ENCODE measurements around the gene SPAAR. TPM values are rescaled to one million over a fixed set of nuclear protein-coding genes. Genes with fewer than 3 reads are reported as not detected.

The SPAAR gene
- not detected for total RNA-seq
- total RNA-seq (2013) = not detected

GRCh38 chr9:35909274-35909673 lies at the start of gene SPAAR:
Gene SPAAR, plus strand, starts transcription at chr9:35909490. Its CDS starts 974 bp downstream, at chr9:35910464.
- Mint-ChIP-seq H3K27ac (no peak within 1 kb of the TSS), H3K4me3 (no peak within 1 kb of the TSS), H3K36me3 (no peaks in the 10 kb centered on the region), H3K27me3 (ENCODE audit: low read depth in 2 of 2) (no peaks in the 10 kb centered on the region), H3K4me1 (peaks cover 0 to 12% of the 10 kb centered on the region in 2 donors), H3K9me3 (no peaks in the 10 kb centered on the region)
- no peaks in the 10 kb centered on the region for H3K9me3 ChIP-seq (ENCODE audit: control insufficient read depth, insufficient read depth, low read length)
- no peak for ATAC-seq
- intact Hi-C loops (cut with micrococcal nuclease) = no loop called here
- WGBS (ENCODE audit: insufficient coverage) = 87% methylated on average over 11 of the region's 11 CpGs
- DNase-seq = no peak
- H3K27ac ChIP-seq (ENCODE audit: low read length) = no peak within 1 kb of the TSS
- H3K4me3 ChIP-seq (ENCODE audit: low read length) = no peak within 1 kb of the TSS
- no peaks in the 10 kb centered on the region for H3K27me3 ChIP-seq (ENCODE audit: control insufficient read depth, insufficient read depth, low read length)
- H3K4me1 ChIP-seq (ENCODE audit: control insufficient read depth, insufficient read depth, low read length) = peaks cover 30% of the 10 kb centered on the region
- H3K36me3 ChIP-seq (ENCODE audit: control insufficient read depth, insufficient read depth, low read length) = no peaks in the 10 kb centered on the region
- no peak for TF ChIP-seq CTCF (IDR thresholded peaks at IDR 0.05)

GRCh38 chr9:35859990-35860339 lies 49.3 kb upstream of the SPAAR start:
- H3K4me3 ChIP-seq (ENCODE audit: low read length) = no peak overlapping the region
- 63% methylated on average over 2 of the region's 3 CpGs for WGBS (ENCODE audit: insufficient coverage)
- peaks cover 7 to 14% of the 10 kb centered on the region in 2 donors for H3K4me1 Mint-ChIP-seq
- intact Hi-C loops (cut with micrococcal nuclease) = no loop called here
- H3K36me3 Mint-ChIP-seq = no peaks in the 10 kb centered on the region
- H3K27me3 Mint-ChIP-seq (ENCODE audit: low read depth in 2 of 2) = peaks cover 19 to 23% of the 10 kb centered on the region in 2 donors
- no peaks in the 10 kb centered on the region for H3K4me1 ChIP-seq (ENCODE audit: control insufficient read depth, insufficient read depth, low read length)
- H3K9me3 Mint-ChIP-seq = no peaks in the 10 kb centered on the region
- H3K4me3 Mint-ChIP-seq = no peak overlapping the region
- peaks cover 2% of the 10 kb centered on the region for H3K27me3 ChIP-seq (ENCODE audit: control insufficient read depth, insufficient read depth, low read length)
- no peak overlapping the region for H3K27ac Mint-ChIP-seq
- no peaks in the 10 kb centered on the region for H3K36me3 ChIP-seq (ENCODE audit: control insufficient read depth, insufficient read depth, low read length)
- H3K9me3 ChIP-seq (ENCODE audit: control insufficient read depth, insufficient read depth, low read length) = no peaks in the 10 kb centered on the region
- H3K27ac ChIP-seq (ENCODE audit: low read length) = no peak overlapping the region
- DNase-seq = no peak
- no peak for TF ChIP-seq CTCF (IDR thresholded peaks at IDR 0.05)
- no peak for ATAC-seq

- Histone ChIP-seq H3K4me3 (ENCODE audit: low read length) (no peak overlapping the region), H3K9me3 (ENCODE audit: control insufficient read depth, insufficient read depth, low read length) (no peaks in the 10 kb centered on the region), H3K27ac (ENCODE audit: low read length) (no peak overlapping the region), H3K36me3 (ENCODE audit: control insufficient read depth, insufficient read depth, low read length) (no peaks in the 10 kb centered on the region), H3K4me1 (ENCODE audit: control insufficient read depth, insufficient read depth, low read length) (no peaks in the 10 kb centered on the region), H3K27me3 (ENCODE audit: control insufficient read depth, insufficient read depth, low read length) (peaks cover 2% of the 10 kb centered on the region)
- H3K4me3 Mint-ChIP-seq = no peak overlapping the region
- ATAC-seq (no peak), DNase-seq (no peak)
- no peak overlapping the region for H3K27ac Mint-ChIP-seq
- WGBS (ENCODE audit: insufficient coverage) = 76% methylated on average over 12 of the region's 12 CpGs
- H3K4me1 Mint-ChIP-seq = peaks cover 7 to 14% of the 10 kb centered on the region in 2 donors
- H3K27me3 Mint-ChIP-seq (ENCODE audit: low read depth in 2 of 2) = peaks cover 19 to 20% of the 10 kb centered on the region in 2 donors
- H3K36me3 Mint-ChIP-seq = no peaks in the 10 kb centered on the region
- no peaks in the 10 kb centered on the region for H3K9me3 Mint-ChIP-seq
- intact Hi-C loops (cut with micrococcal nuclease) = no loop called here
- no peak for TF ChIP-seq CTCF (IDR thresholded peaks at IDR 0.05)
These were observed 48.0 kb upstream of the SPAAR start for GRCh38 chr9:35861161-35861897.

DNA sequence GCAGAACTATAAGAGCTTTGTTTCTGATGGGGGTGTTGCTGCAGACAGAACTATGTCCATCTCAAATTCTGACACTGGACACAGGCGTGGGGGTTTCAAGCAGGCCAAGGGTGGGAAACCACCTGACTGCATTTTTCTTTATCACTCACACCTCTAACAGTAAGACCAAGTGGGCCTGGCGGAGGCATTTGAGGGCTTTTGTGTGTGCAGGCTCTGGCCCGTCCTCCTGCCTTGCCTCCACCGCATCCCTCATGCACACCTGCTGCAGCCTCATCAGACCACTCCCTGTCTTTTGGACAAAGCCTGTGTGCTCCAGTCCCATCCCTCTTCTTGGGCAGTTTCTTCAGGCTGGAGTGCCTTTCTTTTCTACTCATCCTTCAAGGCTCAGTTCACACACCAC lies 47.0 kb upstream of the SPAAR start:
- no peak for DNase-seq
- intact Hi-C loops (cut with micrococcal nuclease) = no loop called here
- Histone ChIP-seq H3K27me3 (ENCODE audit: control insufficient read depth, insufficient read depth, low read length) (no peaks in the 10 kb centered on the region), H3K4me3 (ENCODE audit: low read length) (no peak overlapping the region), H3K4me1 (ENCODE audit: control insufficient read depth, insufficient read depth, low read length) (no peaks in the 10 kb centered on the region), H3K9me3 (ENCODE audit: control insufficient read depth, insufficient read depth, low read length) (no peaks in the 10 kb centered on the region), H3K36me3 (ENCODE audit: control insufficient read depth, insufficient read depth, low read length) (no peaks in the 10 kb centered on the region), H3K27ac (ENCODE audit: low read length) (no peak overlapping the region)
- H3K4me3 Mint-ChIP-seq = no peak overlapping the region
- peaks cover 16 to 19% of the 10 kb centered on the region in 2 donors for H3K27me3 Mint-ChIP-seq (ENCODE audit: low read depth in 2 of 2)
- TF ChIP-seq CTCF (IDR thresholded peaks at IDR 0.05) = no peak
- no peak for ATAC-seq
- no peaks in the 10 kb centered on the region for H3K9me3 Mint-ChIP-seq
- 98% methylated on average over 4 of the region's 4 CpGs for WGBS (ENCODE audit: insufficient coverage)
- peaks cover 7 to 14% of the 10 kb centered on the region in 2 donors for H3K4me1 Mint-ChIP-seq
- H3K27ac Mint-ChIP-seq = no peak overlapping the region
- no peaks in the 10 kb centered on the region for H3K36me3 Mint-ChIP-seq

Data from natural killer cell (primary cell).